ENCODE results near the gene ZNF317.

DNA sequence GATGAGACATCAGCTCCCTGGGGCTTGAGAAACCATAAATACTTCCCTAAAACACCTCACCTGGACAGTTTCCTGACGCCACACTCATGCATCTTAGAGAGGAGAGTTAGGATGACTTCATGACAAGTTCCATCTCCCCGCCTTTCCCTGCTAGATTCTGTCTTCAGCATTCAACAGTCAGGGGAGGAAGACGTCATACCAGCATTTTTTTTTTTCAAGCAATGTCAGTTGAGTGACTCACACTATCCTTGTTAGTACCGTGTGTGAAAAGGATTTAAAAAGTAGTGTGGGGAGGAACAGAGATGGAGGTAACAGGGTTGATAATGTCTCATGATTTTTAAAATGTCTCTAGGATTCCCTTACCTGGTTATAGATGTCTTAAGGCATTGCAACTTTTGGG, 38.7 kb downstream of the ZNF317 start, which contains the start of gene OR7D2:
- no peak for TF ChIP-seq POLR2AphosphoS5 (IDR thresholded peaks at IDR 0.05; ENCODE audit: low read depth)
- TF ChIP-seq, protein P1, sequence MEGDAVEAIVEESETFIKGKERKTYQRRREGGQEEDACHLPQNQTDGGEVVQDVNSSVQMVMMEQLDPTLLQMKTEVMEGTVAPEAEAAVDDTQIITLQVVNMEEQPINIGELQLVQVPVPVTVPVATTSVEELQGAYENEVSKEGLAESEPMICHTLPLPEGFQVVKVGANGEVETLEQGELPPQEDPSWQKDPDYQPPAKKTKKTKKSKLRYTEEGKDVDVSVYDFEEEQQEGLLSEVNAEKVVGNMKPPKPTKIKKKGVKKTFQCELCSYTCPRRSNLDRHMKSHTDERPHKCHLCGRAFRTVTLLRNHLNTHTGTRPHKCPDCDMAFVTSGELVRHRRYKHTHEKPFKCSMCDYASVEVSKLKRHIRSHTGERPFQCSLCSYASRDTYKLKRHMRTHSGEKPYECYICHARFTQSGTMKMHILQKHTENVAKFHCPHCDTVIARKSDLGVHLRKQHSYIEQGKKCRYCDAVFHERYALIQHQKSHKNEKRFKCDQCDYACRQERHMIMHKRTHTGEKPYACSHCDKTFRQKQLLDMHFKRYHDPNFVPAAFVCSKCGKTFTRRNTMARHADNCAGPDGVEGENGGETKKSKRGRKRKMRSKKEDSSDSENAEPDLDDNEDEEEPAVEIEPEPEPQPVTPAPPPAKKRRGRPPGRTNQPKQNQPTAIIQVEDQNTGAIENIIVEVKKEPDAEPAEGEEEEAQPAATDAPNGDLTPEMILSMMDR (IDR thresholded peaks at IDR 0.05; ENCODE audit: insufficient read depth, low read length), result no peak
- no peak for TF ChIP-seq GABPA (IDR thresholded peaks at IDR 0.05; ENCODE audit: low read depth)
- TF ChIP-seq, protein P2, sequence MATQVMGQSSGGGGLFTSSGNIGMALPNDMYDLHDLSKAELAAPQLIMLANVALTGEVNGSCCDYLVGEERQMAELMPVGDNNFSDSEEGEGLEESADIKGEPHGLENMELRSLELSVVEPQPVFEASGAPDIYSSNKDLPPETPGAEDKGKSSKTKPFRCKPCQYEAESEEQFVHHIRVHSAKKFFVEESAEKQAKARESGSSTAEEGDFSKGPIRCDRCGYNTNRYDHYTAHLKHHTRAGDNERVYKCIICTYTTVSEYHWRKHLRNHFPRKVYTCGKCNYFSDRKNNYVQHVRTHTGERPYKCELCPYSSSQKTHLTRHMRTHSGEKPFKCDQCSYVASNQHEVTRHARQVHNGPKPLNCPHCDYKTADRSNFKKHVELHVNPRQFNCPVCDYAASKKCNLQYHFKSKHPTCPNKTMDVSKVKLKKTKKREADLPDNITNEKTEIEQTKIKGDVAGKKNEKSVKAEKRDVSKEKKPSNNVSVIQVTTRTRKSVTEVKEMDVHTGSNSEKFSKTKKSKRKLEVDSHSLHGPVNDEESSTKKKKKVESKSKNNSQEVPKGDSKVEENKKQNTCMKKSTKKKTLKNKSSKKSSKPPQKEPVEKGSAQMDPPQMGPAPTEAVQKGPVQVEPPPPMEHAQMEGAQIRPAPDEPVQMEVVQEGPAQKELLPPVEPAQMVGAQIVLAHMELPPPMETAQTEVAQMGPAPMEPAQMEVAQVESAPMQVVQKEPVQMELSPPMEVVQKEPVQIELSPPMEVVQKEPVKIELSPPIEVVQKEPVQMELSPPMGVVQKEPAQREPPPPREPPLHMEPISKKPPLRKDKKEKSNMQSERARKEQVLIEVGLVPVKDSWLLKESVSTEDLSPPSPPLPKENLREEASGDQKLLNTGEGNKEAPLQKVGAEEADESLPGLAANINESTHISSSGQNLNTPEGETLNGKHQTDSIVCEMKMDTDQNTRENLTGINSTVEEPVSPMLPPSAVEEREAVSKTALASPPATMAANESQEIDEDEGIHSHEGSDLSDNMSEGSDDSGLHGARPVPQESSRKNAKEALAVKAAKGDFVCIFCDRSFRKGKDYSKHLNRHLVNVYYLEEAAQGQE (IDR thresholded peaks at IDR 0.05; ENCODE audit: insufficient replicate concordance, low read depth), result no peak
